Measurements from ENCODE around the gene PGM5.
"Not testable (repeated sequence)": the region's sequence is repeated elsewhere in the genome, so short reads cannot be mapped to it uniquely, and the experiment has no call there.

GRCh38 chr9:68342265-68343025 lies 14.0 kb upstream of the PGM5 start:
- not testable (repeated sequence) for TF ChIP-seq CTCF (conservative IDR thresholded peaks at IDR 0.05; ENCODE audit: low read depth, low read length); EZH2 (IDR thresholded peaks at IDR 0.05; ENCODE audit: low read length, unreplicated experiment); EZH2phosphoT487 (IDR thresholded peaks at IDR 0.05; ENCODE audit: borderline replicate concordance, low read length)

Measured in PC-3 (cell line).